ENCODE results near the gene FAM3C. TPM values are rescaled to one million over a fixed set of nuclear protein-coding genes. Genes with fewer than 3 reads are reported as not detected.

FAM3C gene, protein sequence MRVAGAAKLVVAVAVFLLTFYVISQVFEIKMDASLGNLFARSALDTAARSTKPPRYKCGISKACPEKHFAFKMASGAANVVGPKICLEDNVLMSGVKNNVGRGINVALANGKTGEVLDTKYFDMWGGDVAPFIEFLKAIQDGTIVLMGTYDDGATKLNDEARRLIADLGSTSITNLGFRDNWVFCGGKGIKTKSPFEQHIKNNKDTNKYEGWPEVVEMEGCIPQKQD
- 39.6 TPM for polyA plus RNA-seq (2013, experiment 1 of 2)
- polyA plus RNA-seq (2013, experiment 2 of 2) = 40.5 TPM

DNA sequence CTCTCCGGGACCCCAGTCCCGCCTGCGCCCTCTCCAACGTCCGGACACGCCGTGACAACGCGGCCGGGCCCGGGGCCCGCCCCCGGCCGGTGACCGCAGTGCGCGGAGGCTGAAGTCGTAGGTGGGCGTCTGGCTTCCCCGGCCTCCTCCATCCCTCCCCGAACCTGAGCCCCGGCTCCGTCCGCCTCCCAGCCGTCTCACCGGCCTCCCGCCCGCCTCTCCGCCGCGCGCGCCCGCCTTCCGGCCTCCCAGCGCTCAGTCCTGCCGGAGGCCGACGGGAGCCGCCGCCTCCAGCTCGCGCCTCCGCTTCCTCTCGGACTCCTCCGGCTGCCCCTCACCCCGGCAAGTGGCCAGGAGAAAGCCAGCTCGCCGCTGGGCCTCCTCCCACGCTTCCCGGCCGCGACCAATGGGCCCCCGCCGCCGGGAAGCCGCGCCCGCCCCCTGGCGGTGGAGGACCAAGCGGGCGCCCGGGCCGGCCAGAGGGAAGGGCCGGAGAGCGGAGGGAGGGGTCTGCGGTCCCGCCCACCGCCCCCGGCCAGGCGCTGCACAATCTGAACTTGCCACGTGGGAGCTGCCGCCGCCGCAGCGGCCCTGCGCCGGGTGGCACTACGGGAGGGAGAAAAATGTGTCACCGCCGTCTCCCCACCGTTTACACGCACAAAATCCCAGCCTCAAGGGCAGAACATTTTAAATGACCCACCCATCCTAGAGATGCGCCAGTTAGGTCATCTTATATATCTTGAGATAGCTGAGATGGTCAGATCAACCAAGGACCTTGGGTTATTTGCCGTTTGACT lies at the start of gene FAM3C:
FAM3C (minus strand) TSS at position 348 of the 797 bp plus-strand sequence. CDS start 13,339 bp downstream, outside the sequence.
- Histone ChIP-seq H3K36me3 (replicated peaks in 1 of 2; ENCODE audit: control insufficient read depth in 2 of 2, insufficient read depth in 2 of 2, low read length in 2 of 2) (peaks cover 0 to 21% of the 10 kb centered on the region in 2 donors), H2BK120ac (ENCODE audit: low read depth, low read length) (no peak within 1 kb of the TSS), H4K91ac (ENCODE audit: low read depth, low read length, poor library complexity) (no peak within 1 kb of the TSS), H2BK15ac (ENCODE audit: low read length) (no peak within 1 kb of the TSS), H3K14ac (ENCODE audit: low read length) (no peak within 1 kb of the TSS), H3K18ac (ENCODE audit: low read length) (peak within 1 kb of the TSS; percentile 94), H4K8ac (ENCODE audit: low read depth, low read length) (no peak within 1 kb of the TSS), H3K4ac (ENCODE audit: low read length) (no peak within 1 kb of the TSS), H3K23ac (ENCODE audit: low read depth, low read length, poor library complexity) (peak within 1 kb of the TSS; percentile 95), H2BK5ac (ENCODE audit: low read length) (peak within 1 kb of the TSS; percentile 82), H3K4me1 (ENCODE audit: control insufficient read depth in 2 of 2, insufficient read depth in 1 of 2, low read depth in 1 of 2, low read length in 2 of 2) (peaks cover 5 to 7% of the 10 kb centered on the region in 2 donors), H2AK5ac (ENCODE audit: low read depth, low read length) (no peak within 1 kb of the TSS), H3K27me3 (ENCODE audit: control insufficient read depth in 3 of 3, insufficient read depth in 3 of 3, low read depth in 1 of 3, low read length in 3 of 3) (no peaks in the 10 kb centered on the region), H2BK12ac (ENCODE audit: low read length) (no peak within 1 kb of the TSS), H2AFZ (ENCODE audit: low read length) (peak within 1 kb of the TSS; percentile 81), H3K27ac (replicated peaks; ENCODE audit: low read length) (peak within 1 kb of the TSS; percentile 80), H3K4me3 (ENCODE audit: low read length in 2 of 2) (peak within 1 kb of the TSS; percentile 89 to 97), H3K4me2 (ENCODE audit: insufficient read depth, low read length, poor library complexity, severe bottlenecking) (peak within 1 kb of the TSS; percentile 65), H3K9me3 (replicated peaks in 1 of 2; ENCODE audit: control insufficient read depth in 2 of 2, insufficient read depth in 1 of 2, low read depth in 1 of 2, low read length in 2 of 2) (peaks cover 0 to 10% of the 10 kb centered on the region in 2 donors), H3K79me1 (ENCODE audit: low read depth, low read length) (peaks cover 1% of the 10 kb centered on the region), H3K9ac (ENCODE audit: low read depth, low read length, poor library complexity) (peak within 1 kb of the TSS; percentile 94)
- peak; percentile 95 for DNase-seq (ENCODE audit: low spot score)
- no CpG with 5 or more reads among the region's 85 CpGs for WGBS, 2 donors (ENCODE audit: extremely low coverage in 2 of 2, insufficient read length in 2 of 2, insufficient replicate concordance in 1 of 2)

DNA sequence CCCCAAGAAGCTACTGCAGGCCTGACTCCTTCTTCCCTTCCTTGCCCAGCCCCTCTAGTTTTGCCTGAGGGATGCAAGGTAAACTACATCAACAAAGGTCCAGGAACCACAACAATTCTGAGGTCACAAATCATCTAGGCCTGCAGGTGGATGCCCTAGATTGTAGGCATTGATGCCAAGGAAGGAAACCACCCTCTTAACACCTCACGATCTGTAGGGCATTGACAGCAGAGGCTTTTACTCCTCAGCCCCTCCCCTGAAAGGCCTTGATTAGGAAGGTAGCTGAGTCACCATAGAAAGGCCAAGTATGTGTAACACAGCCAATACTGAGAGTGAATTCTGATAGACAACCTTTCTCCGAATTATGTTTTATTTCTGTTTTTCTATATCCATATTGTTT lies 46.7 kb upstream of the FAM3C start:
- H3K9ac ChIP-seq (ENCODE audit: low read depth, low read length, poor library complexity) = no peak overlapping the region
- H2BK120ac ChIP-seq (ENCODE audit: low read depth, low read length) = no peak overlapping the region
- no peak for DNase-seq (ENCODE audit: low spot score)
- H3K36me3 ChIP-seq (replicated peaks in 1 of 2; ENCODE audit: control insufficient read depth in 2 of 2, insufficient read depth in 2 of 2, low read length in 2 of 2) = no peaks in the 10 kb centered on the region
- H3K27me3 ChIP-seq (ENCODE audit: control insufficient read depth in 3 of 3, insufficient read depth in 3 of 3, low read depth in 1 of 3, low read length in 3 of 3) = no peaks in the 10 kb centered on the region
- no peak overlapping the region for H3K18ac ChIP-seq (ENCODE audit: low read length)
- no peak overlapping the region for H3K4me3 ChIP-seq (ENCODE audit: low read length in 2 of 2)
- H3K23ac ChIP-seq (ENCODE audit: low read depth, low read length, poor library complexity) = no peak overlapping the region
- H2BK5ac ChIP-seq (ENCODE audit: low read length) = no peak overlapping the region
- H4K91ac ChIP-seq (ENCODE audit: low read depth, low read length, poor library complexity) = no peak overlapping the region
- H4K8ac ChIP-seq (ENCODE audit: low read depth, low read length) = no peak overlapping the region
- H3K79me1 ChIP-seq (ENCODE audit: low read depth, low read length) = no peaks in the 10 kb centered on the region
- H2BK15ac ChIP-seq (ENCODE audit: low read length) = no peak overlapping the region
- no peak overlapping the region for H2AFZ ChIP-seq (ENCODE audit: low read length)
- no peak overlapping the region for H2AK5ac ChIP-seq (ENCODE audit: low read depth, low read length)
- no peaks in the 10 kb centered on the region for H3K9me3 ChIP-seq (replicated peaks in 1 of 2; ENCODE audit: control insufficient read depth in 2 of 2, insufficient read depth in 1 of 2, low read depth in 1 of 2, low read length in 2 of 2)
- no peak overlapping the region for H3K4ac ChIP-seq (ENCODE audit: low read length)
- no CpG with 5 or more reads among the region's 2 CpGs for WGBS, 2 donors (ENCODE audit: extremely low coverage in 2 of 2, insufficient read length in 2 of 2, insufficient replicate concordance in 1 of 2)
- no peak overlapping the region for H3K27ac ChIP-seq (replicated peaks; ENCODE audit: low read length)
- H2BK12ac ChIP-seq (ENCODE audit: low read length) = no peak overlapping the region
- H3K4me2 ChIP-seq (ENCODE audit: insufficient read depth, low read length, poor library complexity, severe bottlenecking) = no peak overlapping the region
- H3K4me1 ChIP-seq (ENCODE audit: control insufficient read depth in 2 of 2, insufficient read depth in 1 of 2, low read depth in 1 of 2, low read length in 2 of 2) = peaks cover 0 to under 1% of the 10 kb centered on the region in 2 donors
- no peak overlapping the region for H3K14ac ChIP-seq (ENCODE audit: low read length)

GRCh38 chr7:121440857-121441503 lies 44.9 kb upstream of the FAM3C start:
- no peak for DNase-seq (ENCODE audit: low spot score)
- Histone ChIP-seq H2AK5ac (ENCODE audit: low read depth, low read length) (peak overlapping the region; percentile 71), H4K91ac (ENCODE audit: low read depth, low read length, poor library complexity) (no peak overlapping the region), H3K79me1 (ENCODE audit: low read depth, low read length) (peaks cover 1% of the 10 kb centered on the region), H3K9me3 (replicated peaks in 1 of 2; ENCODE audit: control insufficient read depth in 2 of 2, insufficient read depth in 1 of 2, low read depth in 1 of 2, low read length in 2 of 2) (no peaks in the 10 kb centered on the region), H2BK15ac (ENCODE audit: low read length) (peak overlapping the region; percentile 30), H3K27ac (replicated peaks; ENCODE audit: low read length) (no peak overlapping the region), H4K8ac (ENCODE audit: low read depth, low read length) (no peak overlapping the region), H3K36me3 (replicated peaks in 1 of 2; ENCODE audit: control insufficient read depth in 2 of 2, insufficient read depth in 2 of 2, low read length in 2 of 2) (no peaks in the 10 kb centered on the region), H2BK12ac (ENCODE audit: low read length) (no peak overlapping the region), H3K23ac (ENCODE audit: low read depth, low read length, poor library complexity) (peak overlapping the region; percentile 22), H2AFZ (ENCODE audit: low read length) (peak overlapping the region; percentile 49), H3K4ac (ENCODE audit: low read length) (peak overlapping the region; percentile 81), H3K18ac (ENCODE audit: low read length) (peak overlapping the region; percentile 89), H3K4me2 (ENCODE audit: insufficient read depth, low read length, poor library complexity, severe bottlenecking) (no peak overlapping the region), H2BK5ac (ENCODE audit: low read length) (no peak overlapping the region), H3K4me1 (ENCODE audit: control insufficient read depth in 2 of 2, insufficient read depth in 1 of 2, low read depth in 1 of 2, low read length in 2 of 2) (peaks cover 0 to 2% of the 10 kb centered on the region in 2 donors), H3K14ac (ENCODE audit: low read length) (no peak overlapping the region), H3K4me3 (ENCODE audit: low read length in 2 of 2) (no peak overlapping the region), H3K27me3 (ENCODE audit: control insufficient read depth in 3 of 3, insufficient read depth in 3 of 3, low read depth in 1 of 3, low read length in 3 of 3) (no peaks in the 10 kb centered on the region), H3K9ac (ENCODE audit: low read depth, low read length, poor library complexity) (no peak overlapping the region), H2BK120ac (ENCODE audit: low read depth, low read length) (no peak overlapping the region)
- no CpG with 5 or more reads among the region's 18 CpGs for WGBS, 2 donors (ENCODE audit: extremely low coverage in 2 of 2, insufficient read length in 2 of 2, insufficient replicate concordance in 1 of 2)
